ENCODE measurements around the gene MYRF.

MYRF gene

DNA sequence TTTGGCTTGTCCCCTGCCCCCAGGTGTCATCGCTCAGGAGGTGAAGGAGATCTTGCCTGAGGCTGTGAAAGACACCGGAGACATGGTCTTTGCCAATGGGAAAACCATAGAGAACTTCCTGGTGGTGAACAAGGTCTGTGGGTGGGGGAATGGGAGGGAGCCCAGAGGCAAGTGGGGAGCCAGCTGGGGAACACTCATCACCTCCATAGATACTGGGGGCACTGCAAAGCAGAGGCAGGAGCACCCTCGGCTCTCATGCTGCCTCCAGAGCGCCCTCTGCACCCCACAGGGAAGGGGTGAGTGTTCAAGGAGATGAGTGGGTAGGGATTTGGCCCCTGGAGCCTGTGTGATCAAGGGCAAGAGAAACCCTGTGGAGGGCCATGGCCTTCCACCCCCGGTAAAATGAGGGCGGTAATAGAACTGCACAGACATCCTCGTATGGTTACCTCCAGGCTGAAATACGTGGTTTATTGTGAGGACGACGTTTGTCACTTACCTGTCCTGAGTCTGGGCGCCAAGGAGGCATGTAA is 26.0 kb downstream of the MYRF start:
- Histone ChIP-seq H3F3A (ENCODE audit: low read depth) (no peaks in the 10 kb centered on the region), H4K20me1 (ENCODE audit: insufficient read depth, low read length, poor library complexity, severe bottlenecking) (no peaks in the 10 kb centered on the region), H3K4me1 (ENCODE audit: insufficient read depth, low read length, poor library complexity, severe bottlenecking) (no peaks in the 10 kb centered on the region), H3K4me2 (ENCODE audit: low read depth, low read length, poor library complexity, severe bottlenecking) (no peak overlapping the region), H3K27me3 (ENCODE audit: insufficient read depth, low read length, poor library complexity, severe bottlenecking) (no peaks in the 10 kb centered on the region), H3K9ac (ENCODE audit: low read depth, low read length, poor library complexity, severe bottlenecking) (no peak overlapping the region), H3K9me3 (ENCODE audit: insufficient read depth, low read depth, low read length) (no peaks in the 10 kb centered on the region), H3K79me2 (ENCODE audit: insufficient read depth, low read length) (no peaks in the 10 kb centered on the region), H3K4me3 (ENCODE audit: low read length, poor library complexity, severe bottlenecking) (no peak overlapping the region), H3K9me2 (replicated peaks; ENCODE audit: low read depth, low read length) (no peaks in the 10 kb centered on the region), H2AFZ (ENCODE audit: low read length) (no peak overlapping the region), H3K36me3 (ENCODE audit: insufficient read depth, low read length) (no peaks in the 10 kb centered on the region)
- TF ChIP-seq EZH2phosphoT487 (IDR thresholded peaks at IDR 0.05; ENCODE audit: borderline replicate concordance): no peak
- TF ChIP-seq, protein P1, sequence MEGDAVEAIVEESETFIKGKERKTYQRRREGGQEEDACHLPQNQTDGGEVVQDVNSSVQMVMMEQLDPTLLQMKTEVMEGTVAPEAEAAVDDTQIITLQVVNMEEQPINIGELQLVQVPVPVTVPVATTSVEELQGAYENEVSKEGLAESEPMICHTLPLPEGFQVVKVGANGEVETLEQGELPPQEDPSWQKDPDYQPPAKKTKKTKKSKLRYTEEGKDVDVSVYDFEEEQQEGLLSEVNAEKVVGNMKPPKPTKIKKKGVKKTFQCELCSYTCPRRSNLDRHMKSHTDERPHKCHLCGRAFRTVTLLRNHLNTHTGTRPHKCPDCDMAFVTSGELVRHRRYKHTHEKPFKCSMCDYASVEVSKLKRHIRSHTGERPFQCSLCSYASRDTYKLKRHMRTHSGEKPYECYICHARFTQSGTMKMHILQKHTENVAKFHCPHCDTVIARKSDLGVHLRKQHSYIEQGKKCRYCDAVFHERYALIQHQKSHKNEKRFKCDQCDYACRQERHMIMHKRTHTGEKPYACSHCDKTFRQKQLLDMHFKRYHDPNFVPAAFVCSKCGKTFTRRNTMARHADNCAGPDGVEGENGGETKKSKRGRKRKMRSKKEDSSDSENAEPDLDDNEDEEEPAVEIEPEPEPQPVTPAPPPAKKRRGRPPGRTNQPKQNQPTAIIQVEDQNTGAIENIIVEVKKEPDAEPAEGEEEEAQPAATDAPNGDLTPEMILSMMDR (conservative IDR thresholded peaks at IDR 0.05; ENCODE audit: low read length): no peak

DNA sequence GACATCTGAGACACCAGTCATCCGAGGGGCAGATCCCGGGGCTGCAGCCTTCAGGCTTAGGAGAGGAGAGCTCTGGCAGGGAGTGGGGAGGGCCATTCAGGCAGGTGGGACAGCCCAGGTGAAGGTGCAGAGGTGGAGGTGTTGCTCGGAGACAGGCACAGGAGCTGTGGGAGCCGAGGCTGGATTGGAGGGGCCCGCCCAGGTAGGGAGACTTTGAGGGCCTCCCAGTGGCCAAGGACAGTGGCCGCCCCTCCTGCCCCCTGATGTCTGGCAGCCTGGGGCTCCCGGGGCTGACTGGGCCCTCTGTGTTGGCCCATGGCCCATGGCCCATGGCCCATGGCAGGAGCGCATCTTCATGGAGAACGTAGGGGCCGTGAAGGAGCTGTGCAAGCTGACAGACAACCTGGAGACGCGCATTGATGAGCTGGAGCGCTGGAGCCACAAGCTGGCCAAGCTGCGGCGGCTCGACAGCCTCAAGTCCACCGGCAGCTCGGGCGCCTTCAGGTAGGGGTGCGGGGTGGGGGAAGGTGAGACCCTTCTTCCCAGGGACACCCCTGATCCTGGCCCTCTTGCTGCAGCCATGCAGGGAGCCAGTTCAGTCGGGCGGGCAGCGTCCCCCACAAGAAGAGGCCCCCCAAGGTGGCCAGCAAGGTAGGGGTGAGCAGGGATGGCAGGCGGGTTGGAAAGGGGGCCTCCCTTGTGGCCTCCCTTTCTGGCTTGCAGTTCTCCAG is 26.6 kb downstream of the MYRF start:
- Histone ChIP-seq H3K27me3 (ENCODE audit: insufficient read depth, low read length, poor library complexity, severe bottlenecking) (no peaks in the 10 kb centered on the region), H3K36me3 (ENCODE audit: insufficient read depth, low read length) (no peaks in the 10 kb centered on the region), H2AFZ (ENCODE audit: low read length) (no peak overlapping the region), H3F3A (ENCODE audit: low read depth) (no peaks in the 10 kb centered on the region), H3K4me2 (ENCODE audit: low read depth, low read length, poor library complexity, severe bottlenecking) (no peak overlapping the region), H3K9me2 (replicated peaks; ENCODE audit: low read depth, low read length) (no peaks in the 10 kb centered on the region), H3K4me3 (ENCODE audit: low read length, poor library complexity, severe bottlenecking) (no peak overlapping the region), H3K9ac (ENCODE audit: low read depth, low read length, poor library complexity, severe bottlenecking) (no peak overlapping the region), H4K20me1 (ENCODE audit: insufficient read depth, low read length, poor library complexity, severe bottlenecking) (no peaks in the 10 kb centered on the region), H3K4me1 (ENCODE audit: insufficient read depth, low read length, poor library complexity, severe bottlenecking) (no peaks in the 10 kb centered on the region), H3K79me2 (ENCODE audit: insufficient read depth, low read length) (no peaks in the 10 kb centered on the region), H3K9me3 (ENCODE audit: insufficient read depth, low read depth, low read length) (no peaks in the 10 kb centered on the region)
- TF ChIP-seq, protein P1 (conservative IDR thresholded peaks at IDR 0.05; ENCODE audit: low read length): no peak
- no peak for TF ChIP-seq EZH2phosphoT487 (IDR thresholded peaks at IDR 0.05; ENCODE audit: borderline replicate concordance)

DNA sequence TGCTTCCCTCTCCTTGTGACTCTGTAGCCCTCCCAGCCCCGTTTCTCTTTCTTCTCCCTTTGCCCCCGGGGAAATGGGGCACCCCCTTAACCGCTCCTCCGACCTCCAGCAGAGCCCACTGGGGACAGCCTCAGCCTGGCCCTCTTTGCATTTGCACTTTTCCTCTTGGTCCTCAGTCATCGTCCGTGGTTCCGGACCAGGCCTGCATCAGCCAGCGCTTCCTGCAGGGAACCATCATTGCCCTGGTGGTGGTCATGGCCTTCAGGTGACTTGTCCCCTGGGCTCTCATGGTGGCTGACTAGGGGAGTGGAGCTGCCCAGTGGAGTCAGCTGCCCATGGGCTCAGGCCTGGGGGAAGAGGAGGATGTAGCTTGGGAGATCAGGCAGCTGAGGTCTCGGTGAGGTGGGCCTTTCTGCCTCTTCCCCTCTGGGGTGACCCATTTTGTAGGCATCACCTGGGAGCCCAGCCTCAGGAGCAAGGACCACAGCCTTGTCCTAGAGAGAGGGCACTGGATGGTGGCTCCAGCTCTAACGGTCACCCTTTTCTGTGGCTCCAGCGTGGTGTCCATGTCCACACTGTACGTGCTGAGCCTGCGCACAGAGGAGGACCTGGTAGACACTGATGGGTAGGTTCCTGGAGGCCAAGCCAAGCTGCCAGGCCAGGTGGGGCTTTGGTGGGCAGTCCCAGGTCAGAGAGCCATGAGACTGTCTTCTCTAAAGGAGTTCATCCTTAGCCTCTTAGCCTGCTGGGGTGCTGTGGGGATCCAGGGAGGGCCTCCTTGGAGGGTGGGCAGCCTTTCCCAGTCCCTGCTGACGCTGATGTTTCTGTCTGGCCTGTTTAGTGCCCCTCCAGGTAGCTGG is 27.5 kb downstream of the MYRF start:
- Histone ChIP-seq H3K9ac (ENCODE audit: low read depth, low read length, poor library complexity, severe bottlenecking) (no peak overlapping the region), H3K9me2 (replicated peaks; ENCODE audit: low read depth, low read length) (no peaks in the 10 kb centered on the region), H3K79me2 (ENCODE audit: insufficient read depth, low read length) (no peaks in the 10 kb centered on the region), H3K4me2 (ENCODE audit: low read depth, low read length, poor library complexity, severe bottlenecking) (no peak overlapping the region), H3K27me3 (ENCODE audit: insufficient read depth, low read length, poor library complexity, severe bottlenecking) (no peaks in the 10 kb centered on the region), H3F3A (ENCODE audit: low read depth) (no peaks in the 10 kb centered on the region), H3K9me3 (ENCODE audit: insufficient read depth, low read depth, low read length) (no peaks in the 10 kb centered on the region), H2AFZ (ENCODE audit: low read length) (no peak overlapping the region), H4K20me1 (ENCODE audit: insufficient read depth, low read length, poor library complexity, severe bottlenecking) (no peaks in the 10 kb centered on the region), H3K36me3 (ENCODE audit: insufficient read depth, low read length) (no peaks in the 10 kb centered on the region; the same call in 1 of the 2 replicates), H3K4me3 (ENCODE audit: low read length, poor library complexity, severe bottlenecking) (no peak overlapping the region), H3K4me1 (ENCODE audit: insufficient read depth, low read length, poor library complexity, severe bottlenecking) (no peaks in the 10 kb centered on the region)
- TF ChIP-seq, protein P1 (conservative IDR thresholded peaks at IDR 0.05; ENCODE audit: low read length): no peak
- TF ChIP-seq EZH2phosphoT487 (IDR thresholded peaks at IDR 0.05; ENCODE audit: borderline replicate concordance): no peak
